Activated CD8-positive, alpha-beta T cell treated with anti-CD3 and anti-CD28 coated beads for 36 hours (primary cell): ENCODE measurements around the gene KCNA5. TPM values are rescaled to one million over a fixed set of nuclear protein-coding genes. Genes with fewer than 3 reads are reported as not detected.

Experiments used
- ATAC-seq: fragments of 200-7000 bp; cut with Tn5 transposase; one replicate; pipeline ENCODE4 v1.10.0; 2021; ENCODE audit warnings: mild to moderate bottlenecking, moderate library complexity
- CTCF ChIA-PET: fragments of 350-600 bp; sonication (Branson Sonifier 250); formaldehyde crosslinking; loops from one replicate; lab custom pipeline; 2021; ENCODE audit warnings: antibody characterized with exemption; lab: Charles Lee
- POLR2A ChIA-PET: fragments of 350-600 bp; sonication (Branson Sonifier 250); formaldehyde crosslinking; loops from one replicate; lab custom pipeline; 2021; ENCODE audit warnings: antibody characterized with exemption; lab: Charles Lee
- DNase-seq: peaks from one replicate; pipeline ENCODE4 v3.0.0-alpha.2; 2020
- H3K27ac Mint-ChIP-seq: one replicate; pipeline ENCODE4 v1.8.0; 2021; ENCODE audit warnings: mild to moderate bottlenecking, mixed read lengths
- H3K27me3 Mint-ChIP-seq: one replicate; pipeline ENCODE4 v1.8.0; 2021; ENCODE audit warnings: mixed read lengths
- H3K36me3 Mint-ChIP-seq: one replicate; pipeline ENCODE4 v1.8.0; 2021; ENCODE audit warnings: low read depth, mixed read lengths
- H3K4me1 Mint-ChIP-seq: one replicate; pipeline ENCODE4 v1.8.0; 2021; ENCODE audit warnings: low read depth, mixed read lengths
- H3K4me3 Mint-ChIP-seq: one replicate; pipeline ENCODE4 v1.8.0; 2021; ENCODE audit warnings: mild to moderate bottlenecking, moderate library complexity, mixed read lengths
- H3K9me3 Mint-ChIP-seq: one replicate; pipeline ENCODE4 v1.8.0; 2021; ENCODE audit warnings: mixed read lengths
- CTCF ChIP-seq: fragments of 200-600 bp; IDR thresholded peaks from one replicate; pipeline ENCODE4 v1.8.0; 2022; ENCODE audit warnings: antibody characterized with exemption, mild to moderate bottlenecking
- intact Hi-C: fragments of 100-400 bp; cut with micrococcal nuclease; formaldehyde crosslinking; loops from one replicate; pipeline ENCODE4 v1.10.0; 2022
- total RNA-seq, 2 experiments: library from RNA; stranded (reverse); gene quantifications; one replicate each; pipeline ENCODE4 v1.2.3, GENCODE V29; 2021

The KCNA5 gene
- total RNA-seq, 2 experiments from 2014 or later: not detected

DNA sequence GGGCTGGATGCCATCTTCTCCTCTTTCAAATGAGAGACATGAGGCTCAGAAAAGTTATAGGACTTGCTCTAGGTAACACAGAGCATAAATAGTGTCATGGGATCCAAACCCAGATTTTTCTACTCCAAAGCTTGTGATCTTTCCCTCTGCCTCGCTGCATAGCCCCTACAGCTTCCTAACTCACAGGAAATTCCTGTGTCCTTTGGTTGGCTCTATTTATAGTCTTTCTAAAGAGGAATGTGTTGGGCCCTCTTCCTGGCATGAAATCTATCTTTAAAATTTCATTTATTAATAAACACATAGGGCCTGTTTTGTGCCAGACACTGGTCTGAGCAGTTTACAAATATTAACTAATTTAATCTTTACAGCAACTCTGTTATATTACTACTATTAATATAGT lies 9.8 kb upstream of the KCNA5 start:
- Mint-ChIP-seq H3K4me3 (no peak overlapping the region), H3K4me1 (no peaks in the 10 kb centered on the region), H3K9me3 (no peaks in the 10 kb centered on the region), H3K27ac (no peak overlapping the region), H3K36me3 (no peaks in the 10 kb centered on the region), H3K27me3 (peaks cover 4% of the 10 kb centered on the region)
- no peak for TF ChIP-seq CTCF
- CTCF ChIA-PET: interaction anchor here (2.6 kb wide), 1 partner anchor 12 kb away, joined by 11 read pairs; no protein-coding TSS in a partner anchor
- DNase-seq: no peak
- no peak for ATAC-seq
- POLR2A ChIA-PET: no interaction called here
- intact Hi-C loops: no loop called here

GRCh38 chr12:5034603-5035002 lies 9.1 kb upstream of the KCNA5 start:
- H3K4me3 Mint-ChIP-seq: no peak overlapping the region
- CTCF ChIA-PET: interaction anchor here (2.6 kb wide), 1 partner anchor 13 kb away, joined by 11 read pairs; no protein-coding TSS in a partner anchor
- H3K36me3 Mint-ChIP-seq: no peaks in the 10 kb centered on the region
- H3K27me3 Mint-ChIP-seq: peaks cover 6% of the 10 kb centered on the region
- TF ChIP-seq CTCF: no peak
- intact Hi-C loops: no loop called here
- H3K9me3 Mint-ChIP-seq: no peaks in the 10 kb centered on the region
- no peak overlapping the region for H3K27ac Mint-ChIP-seq
- ATAC-seq (peak; percentile 72), DNase-seq (peak; percentile 12)
- no peaks in the 10 kb centered on the region for H3K4me1 Mint-ChIP-seq
- POLR2A ChIA-PET: no interaction called here

GRCh38 chr12:5035618-5036017 lies 8.1 kb upstream of the KCNA5 start:
- Mint-ChIP-seq H3K9me3 (no peaks in the 10 kb centered on the region), H3K36me3 (no peaks in the 10 kb centered on the region), H3K4me3 (no peak overlapping the region), H3K4me1 (no peaks in the 10 kb centered on the region), H3K27me3 (peaks cover 11% of the 10 kb centered on the region), H3K27ac (no peak overlapping the region)
- CTCF ChIA-PET: interaction anchor here (2.6 kb wide), 1 partner anchor 14 kb away, joined by 11 read pairs; no protein-coding TSS in a partner anchor
- no peak for ATAC-seq
- intact Hi-C loops: no loop called here
- POLR2A ChIA-PET: no interaction called here
- no peak for DNase-seq
- TF ChIP-seq CTCF: no peak

DNA sequence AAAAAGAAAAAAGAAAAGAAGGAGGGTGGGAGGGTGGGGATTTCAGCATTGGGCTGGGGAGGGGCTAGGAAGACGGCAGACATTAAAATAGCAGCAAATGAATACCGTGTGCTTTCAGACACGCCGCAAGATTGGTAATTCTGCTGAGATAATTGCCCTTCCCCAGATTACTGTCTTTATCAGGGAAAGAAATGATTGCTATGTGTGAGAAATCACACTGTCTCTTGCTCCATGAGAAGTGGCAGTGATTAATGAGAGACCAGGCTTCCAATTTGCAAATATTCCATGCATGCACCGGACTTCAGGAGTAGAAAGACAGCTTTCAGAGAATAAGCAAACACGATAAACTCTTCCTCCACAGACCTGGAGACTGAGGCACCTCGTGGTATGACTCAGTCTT lies 7.6 kb upstream of the KCNA5 start:
- H3K27me3 Mint-ChIP-seq: peaks cover 12% of the 10 kb centered on the region
- H3K9me3 Mint-ChIP-seq: no peaks in the 10 kb centered on the region
- intact Hi-C loops: no loop called here

More for the DNA sequence above, 7.6 kb upstream of the KCNA5 start:
- Mint-ChIP-seq H3K4me1 (no peaks in the 10 kb centered on the region), H3K36me3 (no peaks in the 10 kb centered on the region), H3K27ac (no peak overlapping the region), H3K4me3 (no peak overlapping the region)
- ATAC-seq: no peak
- ChIA-PET POLR2A (no interaction called here), CTCF (no interaction called here)
- no peak for DNase-seq
- no peak for TF ChIP-seq CTCF
